Hepatic stellate cell (primary cell): ENCODE measurements around the gene WSB2.

Experiments used
- DNase-seq: peaks from one replicate; pipeline ENCODE4 v3.0.0; 2011; ENCODE audit warnings: low spot score

Gene WSB2

DNA sequence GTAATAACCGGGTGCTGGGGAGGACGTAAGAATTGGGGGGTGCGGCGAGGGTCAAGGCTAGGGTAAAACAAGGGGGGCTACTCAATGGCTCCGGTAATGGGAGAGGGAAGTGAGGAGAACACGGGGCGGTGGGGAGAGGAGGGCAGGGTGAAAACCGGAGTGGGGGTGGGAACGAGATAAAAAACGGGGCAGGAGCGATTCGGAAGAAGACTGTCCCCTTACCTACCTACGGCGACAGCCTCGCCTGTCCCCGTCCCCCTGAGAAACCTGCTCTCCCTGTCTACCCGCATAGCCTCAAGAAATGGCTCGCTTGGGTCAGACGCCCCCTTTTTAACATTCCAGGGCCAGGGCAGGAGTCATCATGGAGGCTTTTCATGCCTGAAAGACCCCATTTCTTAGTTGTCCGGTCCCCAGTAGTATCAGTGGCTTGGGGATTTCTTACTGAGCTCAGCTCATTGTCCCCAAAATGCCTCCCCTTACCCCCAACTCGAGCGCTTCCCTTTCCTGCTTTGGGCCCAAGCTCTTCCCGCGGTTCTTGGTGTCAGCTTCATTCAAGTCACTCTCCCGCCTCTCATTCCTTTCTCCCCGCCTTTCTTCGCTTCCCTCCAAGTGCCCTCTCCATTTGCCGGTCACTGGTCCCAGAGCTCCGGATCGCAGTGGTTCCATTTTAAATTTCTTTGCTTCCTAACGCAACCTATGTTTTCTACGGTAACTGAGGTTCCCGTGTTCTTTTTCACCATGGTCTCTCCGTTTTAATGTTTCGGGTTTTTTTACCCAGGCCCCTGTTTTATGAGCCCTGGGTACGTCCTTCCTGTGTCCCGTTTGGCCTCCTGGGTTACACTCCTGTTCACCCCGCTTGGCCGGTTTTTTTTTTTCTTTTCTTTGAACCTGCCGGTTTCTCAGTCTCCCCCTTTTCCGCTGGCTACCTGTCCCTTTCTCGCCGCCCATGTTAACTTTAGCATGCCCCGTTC lies 1.2 kb upstream of the WSB2 start:
- peak; percentile 77 for DNase-seq

DNA sequence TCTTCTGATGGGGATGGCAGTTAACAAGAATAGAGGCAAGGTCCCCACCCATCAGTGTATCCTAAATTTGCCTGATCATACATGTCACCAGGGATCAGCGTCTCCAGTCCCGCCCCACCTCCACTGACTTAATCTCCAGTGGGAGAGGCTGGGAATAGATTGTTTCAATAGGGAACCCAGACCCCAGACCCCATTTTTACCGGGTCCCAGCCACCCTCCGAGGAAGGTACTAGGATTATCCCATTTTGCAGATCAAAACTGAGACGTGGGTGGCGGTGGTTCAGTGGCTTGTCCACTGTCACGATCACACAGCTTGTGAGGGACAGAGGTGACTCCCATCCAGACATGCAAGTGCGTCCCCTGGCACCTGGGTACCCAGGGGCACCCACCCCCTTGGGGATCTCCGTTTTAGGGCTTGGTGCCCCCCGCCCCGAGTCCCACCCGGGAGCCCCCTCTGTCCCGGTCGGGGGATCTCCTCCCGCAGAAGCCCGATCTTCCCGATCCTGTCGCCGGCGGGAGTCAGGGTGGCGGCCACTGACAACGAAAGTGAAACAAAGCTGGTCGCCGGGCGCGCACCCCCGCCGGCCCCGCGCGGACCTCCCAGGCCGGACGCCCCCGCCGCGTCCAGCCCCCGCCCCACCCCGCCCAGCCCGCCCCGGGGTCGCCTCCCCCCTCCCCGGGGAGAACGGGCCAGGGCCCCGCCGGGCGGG lies 523 bp downstream of the WSB2 start:
- peak; percentile 73 for DNase-seq

DNA sequence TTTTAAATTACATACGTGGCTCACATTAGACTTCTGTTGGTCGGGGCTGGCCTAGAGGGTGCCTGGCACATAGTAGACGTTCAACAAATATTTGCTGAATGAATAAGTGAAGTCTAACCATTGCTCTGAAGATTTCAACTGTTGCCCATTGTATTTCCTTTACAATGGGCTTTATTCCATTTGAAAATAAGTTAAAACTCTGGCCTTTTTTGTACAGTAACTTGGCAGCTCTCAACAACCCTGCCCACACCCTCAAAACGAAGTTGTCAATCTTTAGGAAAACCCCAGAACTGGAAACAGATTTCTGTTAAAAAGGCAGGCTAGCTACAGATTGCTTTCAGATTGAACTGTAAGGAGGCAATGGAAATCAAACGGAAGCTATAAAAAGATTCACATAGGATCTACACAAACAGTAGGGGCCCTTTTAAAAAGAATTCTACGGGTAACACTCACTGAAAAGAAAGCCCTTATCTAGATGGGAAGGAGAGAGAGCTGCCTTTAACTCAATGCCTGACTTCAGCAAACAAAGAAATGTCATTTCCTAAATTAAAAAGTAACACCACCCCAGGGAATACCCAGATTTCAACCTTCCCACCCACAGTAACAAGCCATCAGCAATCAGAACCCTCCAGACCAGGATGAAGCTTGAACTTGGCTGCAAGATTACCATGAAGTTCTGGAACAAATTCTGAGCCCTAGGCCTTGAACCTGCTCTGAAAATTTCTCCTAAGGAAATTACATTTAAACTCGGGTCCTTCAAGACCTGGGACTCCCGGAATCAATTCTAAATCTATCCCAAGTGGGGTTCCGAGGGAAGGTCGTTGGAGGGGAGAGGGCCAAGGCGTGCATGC lies 1.4 kb downstream of the WSB2 start:
- no peak for DNase-seq

DNA sequence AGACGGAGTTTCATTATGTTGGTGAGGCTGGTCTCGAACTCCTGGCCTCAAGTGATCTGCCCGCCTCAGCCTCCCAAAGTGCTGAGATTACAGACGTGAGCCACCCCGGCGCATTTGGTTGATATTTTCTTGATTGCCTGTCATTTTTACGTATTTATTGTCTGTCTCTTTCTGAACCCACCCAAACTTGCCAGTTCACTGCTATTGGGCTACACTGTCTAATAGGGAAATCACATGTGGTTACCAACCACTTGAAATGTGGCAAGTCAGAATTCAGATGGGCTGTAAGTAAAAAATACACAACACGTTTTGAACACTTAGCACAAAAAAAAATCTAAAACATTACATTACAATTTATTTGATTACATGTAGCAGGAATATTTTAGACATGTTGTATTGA lies 2.1 kb downstream of the WSB2 start:
- DNase-seq, result no peak

DNA sequence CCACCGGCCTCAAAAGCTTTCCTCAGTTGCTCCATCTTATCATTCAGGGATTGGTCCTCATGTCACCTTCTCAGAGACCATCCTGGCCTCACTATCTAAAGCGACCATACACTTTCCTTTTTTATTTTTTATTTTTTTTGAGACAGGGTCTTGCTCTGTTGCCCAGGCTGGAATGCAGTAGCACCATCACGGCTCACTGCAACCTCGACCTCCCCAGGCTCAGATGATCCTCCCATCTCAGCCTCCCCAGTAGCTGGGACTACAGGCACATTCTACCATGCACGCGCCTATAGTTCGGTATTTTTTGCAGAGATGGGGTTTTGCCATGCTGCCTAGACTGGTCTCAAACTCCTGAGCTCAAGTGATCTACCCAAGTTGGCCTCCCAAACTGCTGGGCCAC lies 2.8 kb downstream of the WSB2 start:
- no peak for DNase-seq

DNA sequence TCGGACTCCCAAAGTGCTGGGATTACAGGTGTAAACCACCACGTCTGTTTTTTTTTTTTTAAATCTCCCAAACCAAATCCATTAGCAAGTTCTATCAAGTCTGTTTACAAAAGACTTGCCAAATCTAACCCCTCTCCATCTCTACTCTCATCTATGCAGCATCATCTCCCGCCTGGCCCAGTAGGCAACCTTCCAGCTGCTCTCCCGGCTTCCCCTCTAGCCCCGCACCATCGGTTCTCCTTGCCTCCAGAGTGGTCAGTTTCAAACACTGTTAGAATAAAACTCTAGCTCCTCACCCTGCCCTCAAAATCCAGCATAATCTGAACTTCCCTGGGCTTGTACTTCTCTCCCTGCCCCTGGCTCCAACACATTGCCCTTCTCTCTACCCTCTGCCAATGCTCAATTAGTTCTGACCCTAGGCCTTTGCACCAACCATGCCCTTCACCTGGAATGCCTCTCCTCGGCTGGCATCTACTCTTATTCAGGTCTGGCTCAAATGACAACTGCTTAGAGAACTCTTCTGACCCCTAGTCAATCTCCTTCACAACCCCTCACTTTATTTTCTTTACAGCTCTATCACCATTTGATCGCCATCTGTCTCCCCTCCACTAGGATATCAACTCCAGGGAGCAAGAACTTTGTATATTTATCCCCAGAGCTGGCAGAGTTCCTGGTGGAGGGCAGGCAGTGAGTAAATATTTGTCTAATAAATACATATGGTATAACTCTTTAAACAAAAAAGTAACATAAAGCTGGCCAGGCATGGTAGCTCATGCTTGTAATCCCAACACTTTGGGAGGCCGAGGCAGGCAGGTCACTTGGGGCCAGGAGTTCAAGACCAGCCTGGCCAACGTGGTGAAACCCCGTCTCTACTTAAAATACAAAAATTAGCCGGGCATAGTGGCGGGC lies 4.9 kb downstream of the WSB2 start:
- no peak for DNase-seq

DNA sequence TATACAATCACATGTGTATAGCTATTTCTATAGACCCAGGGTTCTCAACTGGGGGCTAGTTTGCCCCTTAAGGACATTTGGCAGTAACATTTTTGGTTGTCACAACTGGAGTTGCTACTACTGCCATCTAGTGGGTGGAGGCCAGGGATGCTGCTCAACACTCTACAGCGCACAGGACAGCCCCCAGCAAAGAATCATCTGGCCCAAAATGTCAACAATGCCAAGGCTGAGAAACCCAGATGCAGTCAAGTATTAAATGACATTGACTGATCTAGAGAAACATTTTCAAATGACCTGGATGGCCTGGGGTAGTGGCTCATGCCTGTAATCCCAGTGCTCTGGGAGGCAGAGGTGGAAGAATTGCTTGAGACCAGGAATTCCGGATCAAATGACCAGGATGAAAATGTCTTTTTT lies 5.8 kb downstream of the WSB2 start:
- no peak for DNase-seq

DNA sequence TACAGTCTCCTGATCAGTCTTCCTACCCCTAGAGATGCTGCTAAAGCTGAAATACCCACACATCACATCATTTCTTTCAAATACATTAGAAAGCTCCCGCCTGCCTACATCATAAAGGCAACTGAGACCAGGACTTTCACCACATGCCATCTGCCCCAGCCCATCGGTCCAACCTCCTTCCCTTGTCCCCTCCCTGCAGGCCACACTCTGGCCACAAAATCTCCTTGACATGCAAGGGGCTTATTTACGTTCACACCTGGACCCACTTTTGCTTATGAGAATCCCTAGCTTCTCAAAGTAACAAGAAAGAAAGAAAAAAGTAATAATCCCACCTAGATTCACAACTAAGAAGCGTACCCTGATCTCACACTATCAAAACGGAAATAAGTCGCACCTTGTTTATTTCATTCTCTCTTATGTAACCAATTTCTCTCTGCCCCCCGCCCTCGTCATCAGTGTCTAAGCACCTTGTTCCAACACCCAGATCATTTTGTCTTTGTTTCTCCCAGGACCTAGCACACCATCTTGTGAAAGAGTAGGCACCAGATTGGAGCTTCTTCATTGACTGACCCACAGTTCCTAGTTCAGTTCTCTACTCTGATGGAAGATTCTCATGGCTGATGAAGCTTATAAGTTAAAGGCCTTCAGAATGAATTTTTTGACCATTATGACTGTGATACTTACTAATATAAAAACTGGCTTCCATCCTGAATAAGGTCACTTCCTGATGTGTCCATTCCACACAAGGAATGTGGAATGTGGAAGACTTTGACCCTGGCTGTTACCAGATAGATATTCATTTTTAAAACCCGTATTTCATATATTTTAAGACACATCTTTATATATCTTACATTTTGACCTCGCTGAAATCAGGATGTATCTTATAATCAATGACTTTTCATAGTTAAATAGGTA lies 7.7 kb downstream of the WSB2 start:
- no peak for DNase-seq

DNA sequence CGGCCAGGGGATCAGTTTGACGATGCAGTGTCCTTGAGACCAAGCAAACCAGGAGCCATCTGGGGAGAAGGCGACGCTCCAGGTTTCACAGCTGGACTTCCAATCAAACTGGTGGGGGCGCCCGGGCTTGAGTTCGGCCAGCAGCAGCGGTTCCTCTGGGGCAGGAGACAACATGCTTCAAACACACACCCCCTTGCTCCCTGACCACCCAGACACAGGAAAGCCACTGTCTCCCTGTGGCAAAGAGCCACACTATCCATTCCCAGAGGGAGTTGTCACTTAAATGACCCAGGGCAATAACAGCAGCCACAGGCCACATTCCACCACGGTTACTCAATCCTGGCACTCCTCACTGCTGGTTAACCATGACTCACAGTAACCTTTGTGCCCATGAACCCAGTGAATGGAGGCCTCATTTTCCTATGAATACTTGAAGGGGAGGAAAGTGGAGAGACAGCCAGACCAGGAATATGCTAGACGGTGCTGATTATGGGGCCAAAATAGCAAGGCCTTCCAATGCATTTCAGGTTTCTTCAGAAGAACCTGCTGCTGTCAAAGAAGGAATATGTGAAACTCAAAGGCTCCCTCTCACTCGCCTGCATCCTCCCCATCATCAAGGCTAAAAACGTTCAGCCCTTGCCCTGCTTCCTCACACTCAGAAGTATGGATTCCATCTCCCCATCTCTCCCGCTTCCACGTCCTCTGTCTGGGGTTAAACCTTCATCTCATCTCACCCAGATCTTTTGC lies 8.5 kb downstream of the WSB2 start:
- DNase-seq, result peak; percentile 93

DNA sequence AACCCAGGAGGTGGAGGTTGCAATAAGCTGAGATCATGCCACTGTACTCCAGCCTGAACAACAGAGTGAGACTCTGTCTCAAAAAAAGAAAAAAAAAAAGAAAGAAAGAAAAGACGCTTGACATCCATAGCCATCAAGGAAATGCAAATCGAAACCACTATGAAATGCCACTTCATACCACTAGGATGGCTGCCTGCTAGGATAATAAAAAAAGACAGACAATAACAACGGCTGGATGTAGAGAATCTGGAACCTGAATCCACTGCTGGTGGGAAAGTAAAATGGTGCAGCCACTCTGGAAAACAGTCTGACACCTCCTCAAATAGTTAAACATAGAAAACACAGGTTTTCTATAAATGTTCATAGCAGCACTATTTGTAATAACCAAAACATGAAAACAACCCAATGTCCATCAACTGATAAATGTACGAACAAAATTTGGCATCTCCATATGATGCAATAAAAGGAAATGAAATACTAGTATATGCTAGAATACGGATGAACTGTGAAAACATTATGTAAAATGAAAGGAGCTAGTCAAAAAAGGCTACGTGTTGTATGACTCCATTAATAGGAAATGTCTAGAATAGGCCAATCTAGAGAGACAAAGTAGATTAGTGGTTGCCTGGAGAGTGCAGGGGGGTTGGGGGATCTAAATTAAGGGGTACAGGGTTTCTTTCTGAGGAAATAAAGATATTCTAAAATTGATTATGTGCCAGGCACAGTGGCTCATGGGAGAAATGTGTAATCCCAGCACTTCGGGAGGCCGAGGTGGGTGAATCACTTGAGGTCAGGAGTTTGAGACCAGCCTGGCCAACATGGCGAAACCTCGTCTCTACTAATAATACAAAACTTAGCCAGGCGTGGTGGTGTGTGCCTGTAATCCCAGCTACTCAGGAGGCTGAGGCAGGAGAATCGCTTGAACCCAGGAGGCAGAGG lies 9.7 kb downstream of the WSB2 start:
- DNase-seq, result no peak

DNA sequence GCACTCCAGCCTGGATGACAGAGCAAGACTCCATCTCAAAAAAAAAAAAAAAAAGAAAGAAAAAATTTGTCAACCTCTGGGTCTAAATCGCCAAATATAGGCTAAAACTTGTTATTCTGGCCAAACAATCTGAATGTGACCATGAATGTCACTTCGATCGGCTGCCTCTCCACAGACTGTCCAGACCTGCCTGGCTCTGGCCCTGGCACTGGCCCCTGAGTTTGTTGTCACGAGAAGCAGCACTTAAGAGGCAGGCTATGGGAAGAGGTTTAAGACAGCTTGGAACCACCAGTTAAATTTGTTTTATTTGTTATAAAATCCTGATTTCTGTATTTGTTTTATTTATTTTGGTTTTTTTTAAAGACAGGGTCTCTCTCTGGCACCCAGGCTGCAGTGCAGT lies 14.5 kb downstream of the WSB2 start:
- DNase-seq, result no peak

DNA sequence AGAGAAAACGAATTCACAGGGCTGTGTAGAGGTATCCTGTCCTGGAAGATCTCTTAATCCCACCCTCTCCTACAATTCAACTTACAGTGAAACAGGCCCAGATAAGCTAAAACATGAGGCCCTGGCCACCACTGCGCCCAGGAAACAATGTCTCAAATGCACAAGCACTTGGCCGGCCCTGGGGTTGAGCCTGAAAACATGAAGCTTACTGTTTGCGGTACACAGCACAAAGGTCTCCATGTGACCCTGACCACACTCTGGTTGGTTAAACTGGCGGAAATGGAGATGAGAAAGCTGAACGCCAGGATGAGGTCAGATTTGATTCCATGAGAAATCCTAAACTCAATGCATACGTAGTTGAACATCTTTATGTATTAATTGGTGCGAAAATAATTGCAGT lies 16.4 kb downstream of the WSB2 start:
- no peak for DNase-seq

DNA sequence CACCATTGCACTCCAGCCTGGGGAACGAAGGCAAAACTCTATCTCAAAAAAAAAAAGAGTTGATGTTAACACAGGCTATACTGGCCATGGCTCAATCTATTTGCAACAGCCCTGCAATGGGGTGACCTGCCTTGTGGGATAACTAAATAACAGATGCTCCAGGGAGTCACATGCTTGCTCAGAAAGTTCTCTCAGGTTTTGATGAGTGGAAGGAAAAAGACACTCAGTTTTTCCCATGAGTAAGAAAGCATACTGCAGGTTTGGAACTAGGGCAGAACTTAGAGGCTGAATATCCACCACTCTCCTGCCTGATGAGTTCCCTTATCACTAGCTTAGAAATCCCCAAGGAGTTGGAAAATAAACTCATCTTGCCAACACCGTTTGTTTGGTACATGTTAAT lies 16.9 kb downstream of the WSB2 start:
- no peak for DNase-seq

DNA sequence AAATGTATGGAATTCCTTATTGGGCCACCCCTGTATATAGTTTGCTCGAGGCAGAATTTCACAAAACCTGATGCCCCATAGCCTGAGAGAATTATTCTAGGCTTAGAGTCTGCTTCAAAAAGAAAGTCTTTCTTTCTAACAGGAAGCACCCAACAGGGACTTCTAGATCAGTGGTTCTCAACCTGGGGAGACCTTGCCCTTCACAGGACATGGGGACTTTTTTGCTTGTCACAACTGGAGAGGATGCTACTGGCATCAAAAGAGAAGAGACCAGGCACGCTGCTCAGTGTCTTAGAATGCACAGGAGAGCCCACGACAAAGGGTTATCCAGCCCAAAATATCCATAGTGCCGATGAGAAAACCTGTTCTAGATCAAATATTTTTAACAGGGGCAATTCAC lies 18.9 kb downstream of the WSB2 start:
- no peak for DNase-seq

DNA sequence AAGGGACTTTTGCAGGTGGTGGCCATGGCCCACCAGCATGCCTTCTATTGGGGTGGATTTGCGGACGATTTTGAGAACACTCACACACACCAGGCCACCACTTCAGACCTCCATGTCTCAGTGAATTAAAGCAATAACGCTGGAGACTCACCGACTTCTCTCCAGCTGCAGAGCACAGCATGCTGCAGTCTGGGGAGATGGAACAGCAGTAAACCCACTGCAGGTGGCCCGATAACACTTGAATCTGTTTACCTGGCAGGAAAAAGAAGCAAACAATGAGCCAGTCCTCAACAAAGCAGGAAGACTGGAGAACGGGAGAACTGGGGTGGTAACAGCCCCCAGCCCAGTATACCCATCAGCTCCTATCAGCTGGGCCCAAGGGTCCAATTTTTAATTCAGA lies 22.8 kb downstream of the WSB2 start:
- DNase-seq, result no peak

DNA sequence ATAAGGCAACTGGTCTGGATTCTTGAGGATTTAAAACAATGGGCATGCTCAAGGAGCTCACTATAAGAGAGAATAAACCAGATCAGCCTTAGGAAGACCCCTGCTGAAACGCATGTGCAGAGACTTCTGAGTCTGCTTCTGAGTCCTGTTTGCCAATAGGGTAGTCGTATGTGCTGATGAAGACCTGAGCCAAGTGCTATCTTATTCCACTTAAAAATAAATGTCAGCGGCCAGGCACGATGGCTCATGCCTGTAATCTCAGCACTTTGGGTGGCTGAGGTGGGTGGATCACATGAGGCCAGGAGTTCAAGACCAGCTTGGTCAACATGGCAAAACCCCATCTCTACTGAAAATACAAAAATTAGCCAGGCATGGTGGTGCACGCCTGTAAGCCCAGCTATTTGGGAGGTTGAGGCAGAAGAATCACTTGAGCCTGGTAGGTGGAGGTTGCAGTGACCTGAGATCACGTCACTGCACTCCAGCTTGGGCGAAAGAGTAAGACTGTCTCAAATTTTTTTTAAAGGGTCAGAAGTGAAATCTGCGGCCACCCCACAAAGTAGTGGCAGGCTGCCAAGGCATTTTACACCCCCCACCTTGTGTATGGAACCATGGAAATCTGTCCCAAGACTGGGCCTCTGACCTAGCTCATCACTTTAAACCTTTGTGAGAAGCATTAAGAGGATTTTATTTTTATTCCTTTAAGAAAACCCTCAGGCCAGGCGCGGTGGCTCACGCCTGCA lies 24.1 kb downstream of the WSB2 start:
- no peak for DNase-seq

DNA sequence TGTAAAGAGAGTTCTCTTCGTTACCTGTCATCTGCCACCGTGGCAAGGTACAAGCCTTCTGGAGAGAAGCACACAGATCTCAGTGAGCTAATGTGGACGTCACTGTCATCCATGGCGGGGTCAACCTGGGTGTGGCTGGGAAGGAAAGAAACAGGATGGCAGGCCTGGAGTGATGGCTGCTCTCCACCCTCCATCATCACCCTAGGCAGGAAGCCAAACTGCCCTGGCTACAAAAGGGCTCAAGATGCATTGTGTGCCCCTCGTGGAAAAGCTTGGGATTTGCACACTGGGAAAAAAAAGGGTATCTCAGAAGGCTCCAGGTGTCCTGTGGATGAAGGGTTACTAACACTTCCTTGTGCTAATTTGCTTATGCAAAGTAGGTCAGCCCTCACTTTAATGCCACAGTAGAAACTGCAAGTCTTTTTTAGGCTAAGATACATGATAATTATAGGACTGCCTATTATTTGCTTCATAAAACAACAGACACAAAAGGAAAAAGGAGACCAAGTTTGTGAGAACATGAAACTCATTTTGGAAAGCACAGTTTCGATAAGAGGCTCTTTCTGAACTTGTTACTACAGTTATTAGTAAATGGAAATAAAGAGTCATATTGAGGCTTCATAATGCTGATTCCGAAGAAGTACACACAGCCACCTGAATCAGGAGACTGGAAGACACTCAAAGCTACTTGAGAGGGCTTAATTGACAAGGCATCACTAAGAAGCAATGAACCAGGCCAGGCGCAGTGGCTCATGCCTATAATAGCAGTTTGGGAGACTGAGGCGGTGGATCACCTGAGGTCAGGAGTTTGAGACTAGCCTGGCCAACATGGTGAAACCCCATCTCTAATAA lies 25.6 kb downstream of the WSB2 start:
- DNase-seq, result no peak
